Stimulated activated CD4-positive, alpha-beta T cell treated with anti-CD3 and anti-CD28 coated beads, Interleukin-2, amount 100 ng/mL, for 48 hours (primary cell): ENCODE data around the gene ZNHIT1.

ENCODE experiments used
- DNase-seq, 2 donors: peaks; one replicate each; pipeline ENCODE4 v3.0.0-alpha.2; 2020

Gene ZNHIT1

GRCh38 chr7:101220295-101220694, 2.3 kb downstream of the ZNHIT1 start:
- DNase-seq = no peak

- no peak for DNase-seq
These were observed 4.4 kb downstream of the ZNHIT1 start for GRCh38 chr7:101222275-101222830.

GRCh38 chr7:101223528-101223927, 5.6 kb downstream of the ZNHIT1 start:
- DNase-seq = no peak

DNA sequence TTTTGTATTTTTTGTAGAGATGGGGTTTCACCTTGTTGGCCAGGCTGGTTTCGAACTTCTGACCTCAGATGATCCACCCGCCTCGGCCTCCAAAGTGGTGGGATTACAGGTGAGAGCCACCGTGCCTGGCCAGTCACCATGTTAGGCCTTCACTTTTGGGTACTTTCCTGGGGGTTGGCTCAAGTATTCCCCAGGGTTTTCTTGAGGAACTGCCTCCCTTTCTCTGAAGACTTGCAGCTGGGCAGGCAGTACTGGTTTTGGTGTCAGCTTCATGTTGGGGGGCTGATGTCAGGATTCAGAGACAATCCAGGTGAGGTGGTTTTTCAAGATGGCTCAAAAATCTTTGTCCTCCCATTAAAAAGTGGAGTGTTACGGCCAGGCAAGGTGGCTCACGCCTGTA, 7.7 kb downstream of the ZNHIT1 start:
- DNase-seq = no peak

DNA sequence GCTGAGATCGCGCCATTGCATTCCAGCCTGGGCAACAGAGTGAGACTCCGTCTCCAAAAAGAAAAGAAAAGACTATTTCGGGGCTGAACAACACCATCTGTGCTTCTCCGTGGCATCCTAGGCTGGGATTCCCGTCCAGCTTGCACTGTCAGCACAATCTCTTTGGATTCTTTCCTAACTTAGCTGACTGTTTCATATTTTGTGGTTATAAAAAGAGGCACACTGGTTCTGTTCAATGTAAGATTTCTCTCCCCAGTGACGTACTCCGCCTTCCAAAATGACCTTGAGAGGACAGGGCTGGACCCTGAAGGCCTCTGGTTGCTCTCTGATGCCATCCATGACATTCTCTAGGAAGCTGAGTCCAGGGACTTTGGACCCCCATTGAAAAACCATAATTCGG, 8.8 kb downstream of the ZNHIT1 start:
- DNase-seq = no peak

DNA sequence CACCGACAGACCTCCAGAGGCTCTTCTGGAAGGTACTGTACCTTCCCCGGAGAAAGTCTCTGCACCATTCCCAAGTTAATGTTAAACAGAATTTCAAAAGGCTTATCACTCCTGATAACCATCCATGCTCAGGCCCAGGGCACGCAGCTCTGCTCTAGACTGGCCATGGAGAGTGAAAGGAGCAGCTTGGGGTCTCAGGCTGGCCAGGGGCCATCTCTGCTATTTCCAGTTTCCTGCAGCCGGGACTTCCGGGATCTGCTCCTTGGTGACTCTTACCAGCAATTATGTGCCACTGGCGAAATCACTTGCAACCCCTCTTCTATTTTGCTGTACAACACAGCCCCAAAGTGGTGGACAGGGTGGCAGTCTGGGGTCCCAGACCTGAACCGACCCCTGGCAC, 13.7 kb downstream of the ZNHIT1 start:
- DNase-seq = no peak

DNA sequence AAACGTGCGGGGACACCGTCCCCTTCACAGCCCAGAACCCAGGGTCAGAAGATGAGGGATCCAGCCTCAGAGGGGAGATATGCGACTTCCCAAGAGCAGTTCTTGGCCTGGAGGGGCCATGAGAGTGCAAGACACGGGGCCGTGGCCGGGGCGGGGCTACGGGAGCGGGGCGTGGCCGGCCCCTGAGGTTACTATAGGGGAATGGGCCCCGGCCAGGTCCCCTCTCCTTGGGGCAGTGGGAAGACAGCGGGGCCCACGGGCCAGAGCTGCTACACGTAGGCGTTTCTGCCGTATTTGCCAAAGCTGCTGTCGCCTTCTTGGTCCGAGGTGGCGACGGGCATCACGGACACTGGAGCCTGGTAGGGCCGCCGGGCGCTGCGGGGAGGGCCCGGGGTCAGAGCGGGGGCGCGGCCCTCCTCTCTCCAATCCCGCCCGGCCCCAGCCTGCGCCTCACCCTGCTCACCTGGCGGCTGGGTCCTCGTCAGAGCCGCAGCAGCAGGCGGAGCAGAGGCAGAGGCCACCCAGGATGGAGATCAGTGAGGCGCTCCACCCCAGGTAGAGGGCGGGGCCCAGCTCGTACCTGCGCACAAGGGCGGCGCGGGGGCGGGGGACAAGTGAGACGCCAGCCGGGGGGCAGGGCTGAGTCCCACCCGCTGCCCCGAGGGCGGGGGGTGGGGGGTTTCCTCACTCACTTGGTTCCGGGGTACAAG, 14.3 kb downstream of the ZNHIT1 start:
- DNase-seq = no peak

DNA sequence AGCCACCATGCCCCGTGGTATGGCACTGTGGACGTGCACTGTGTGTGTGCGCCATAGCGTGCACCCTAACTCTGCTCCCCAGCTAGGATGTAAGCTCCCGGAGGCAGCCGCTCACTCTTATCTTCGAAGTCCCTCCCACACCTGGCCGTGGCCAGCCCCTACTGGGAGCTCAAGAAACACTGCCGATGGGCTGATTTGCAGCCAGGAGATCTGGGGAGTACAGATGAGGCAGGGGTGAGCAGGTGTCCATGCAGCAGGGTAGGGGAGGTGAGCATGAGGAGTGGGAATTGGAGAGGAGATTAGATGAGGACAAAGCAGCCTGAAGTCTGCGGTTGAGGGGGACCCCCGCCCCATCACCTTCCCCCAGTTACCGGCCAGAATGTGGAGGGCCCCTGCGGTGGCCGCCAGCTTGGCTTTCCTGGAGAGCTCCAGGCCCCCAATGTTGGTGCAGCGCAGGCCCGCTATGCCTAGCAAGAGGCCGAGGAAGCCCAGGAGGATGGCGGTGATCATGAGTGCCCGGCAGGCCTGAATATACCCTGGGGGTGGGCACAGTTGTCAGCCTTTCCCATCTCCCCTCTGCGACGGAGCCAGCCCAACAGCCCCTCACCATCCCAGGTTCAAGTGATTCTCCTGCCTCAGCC, 16.1 kb downstream of the ZNHIT1 start:
- DNase-seq = no peak

GRCh38 chr7:101234636-101235035, 16.7 kb downstream of the ZNHIT1 start:
- DNase-seq = no peak

- no peak for DNase-seq
These were observed 17.1 kb downstream of the ZNHIT1 start for GRCh38 chr7:101235050-101235449.

DNA sequence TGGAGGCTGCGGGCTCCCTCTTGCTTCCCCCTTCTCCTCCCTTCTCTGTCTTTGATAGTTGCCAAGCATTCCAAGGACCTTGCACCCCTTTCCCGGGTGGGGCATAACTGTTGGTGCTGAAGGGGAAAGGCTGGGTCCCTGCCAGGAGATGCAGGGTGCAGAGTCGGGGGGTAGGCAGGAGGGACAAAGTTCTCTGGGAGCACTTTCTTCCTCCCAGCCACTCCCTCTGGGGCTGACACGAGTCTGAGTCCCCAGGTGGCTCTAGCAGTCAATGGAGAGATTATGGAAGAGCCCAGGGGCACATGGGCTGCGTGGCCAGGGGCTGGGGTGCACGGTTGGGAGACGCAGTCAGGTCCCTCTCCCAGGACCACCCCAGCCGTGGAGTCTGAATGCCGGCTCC, 17.6 kb downstream of the ZNHIT1 start:
- DNase-seq = no peak

DNA sequence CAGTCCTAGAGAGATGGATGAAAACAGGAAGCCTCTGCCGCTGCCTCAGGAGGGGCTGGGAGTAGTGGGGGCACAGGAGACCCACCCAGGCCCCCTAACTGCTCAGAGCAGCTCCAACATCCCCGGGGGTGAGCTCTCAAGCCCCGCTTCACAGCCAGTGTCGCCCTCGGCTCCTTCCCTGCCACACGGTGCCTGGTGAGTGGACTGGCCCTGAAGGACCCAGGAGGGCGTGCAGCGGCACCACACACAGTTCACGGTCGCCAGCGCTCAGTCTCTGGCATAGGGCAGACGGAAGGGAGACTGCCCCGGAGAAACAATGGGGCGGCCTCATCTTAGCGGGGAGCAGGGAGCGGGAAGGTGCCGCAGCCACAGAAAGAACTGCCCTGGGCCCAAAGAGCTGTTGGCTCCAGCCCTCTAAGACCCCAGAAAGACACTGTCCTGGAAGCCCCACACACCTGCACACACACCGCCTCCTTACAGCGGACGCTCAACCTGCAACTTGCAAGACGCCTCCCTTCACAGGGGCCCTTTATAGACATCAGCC, 18.4 kb downstream of the ZNHIT1 start:
- DNase-seq = no peak

GRCh38 chr7:101237206-101238067, 19.5 kb downstream of the ZNHIT1 start, which contains the start of gene CLDN15:
Gene CLDN15 (minus strand): TSS chr7:101237802. CDS start chr7:101237581, 221 bp downstream.
- no peak for DNase-seq

DNA sequence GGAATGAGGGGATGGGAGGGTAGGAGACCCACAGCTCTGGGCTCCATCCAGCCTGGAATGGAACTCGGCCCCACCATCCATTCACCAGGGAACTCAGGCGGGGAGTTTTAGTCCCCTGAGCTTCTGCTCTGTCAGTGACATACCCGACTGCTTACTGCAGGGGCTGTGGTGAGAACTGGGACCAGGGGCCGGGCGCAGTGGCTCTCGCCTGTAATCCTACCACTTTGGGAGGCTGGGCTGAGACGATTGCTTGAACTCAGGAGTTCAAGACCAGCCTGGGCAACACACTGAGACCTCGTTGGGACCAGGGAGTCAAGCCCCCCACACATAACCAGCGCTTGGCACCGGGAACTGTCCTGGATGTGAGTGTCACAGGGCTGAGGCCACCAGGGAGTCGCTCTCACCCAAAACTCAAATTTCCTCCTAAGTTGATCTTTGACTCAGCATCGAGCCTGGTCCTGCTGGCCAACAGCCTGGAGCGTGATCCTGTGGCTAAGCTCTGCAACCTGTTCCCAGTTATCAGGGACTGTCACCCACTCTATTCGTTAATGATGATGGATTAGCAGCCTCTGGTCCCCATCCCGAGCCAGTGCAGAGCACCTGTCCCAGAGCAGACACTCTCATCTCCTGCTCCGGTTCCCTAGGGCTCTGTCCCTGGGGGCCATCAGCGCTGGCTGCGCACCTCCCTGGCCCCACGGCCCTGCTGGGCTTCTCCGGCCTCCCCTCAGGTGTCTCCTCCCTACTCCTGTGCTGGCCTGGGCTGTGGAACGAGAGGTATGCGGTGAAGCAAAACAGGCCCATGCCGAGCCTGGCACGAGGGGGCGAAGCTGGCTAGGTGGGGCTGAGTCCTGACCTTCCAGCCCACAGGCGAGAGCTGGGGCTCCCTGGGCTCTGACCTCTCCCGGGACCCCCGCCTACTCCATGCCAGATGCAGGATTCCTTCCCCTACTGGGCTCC, 20.5 kb downstream of the ZNHIT1 start:
- no peak for DNase-seq

- DNase-seq = no peak
These were observed 21.4 kb downstream of the ZNHIT1 start for GRCh38 chr7:101239191-101239950.

DNA sequence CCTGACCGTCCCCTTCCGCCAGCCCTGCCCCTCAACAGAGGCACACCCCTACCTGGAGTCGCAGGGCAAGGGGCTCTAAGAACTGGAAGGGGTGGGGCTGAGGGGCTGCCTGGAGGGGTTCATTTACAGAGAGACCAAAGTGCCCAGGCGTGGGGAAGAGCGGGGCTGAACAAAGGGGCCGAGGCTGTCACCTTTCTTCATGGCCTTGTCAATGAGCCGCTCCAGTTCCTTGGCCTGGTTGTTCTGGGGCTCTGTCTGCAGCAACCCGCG, 21.9 kb downstream of the ZNHIT1 start:
- no peak for DNase-seq

DNA sequence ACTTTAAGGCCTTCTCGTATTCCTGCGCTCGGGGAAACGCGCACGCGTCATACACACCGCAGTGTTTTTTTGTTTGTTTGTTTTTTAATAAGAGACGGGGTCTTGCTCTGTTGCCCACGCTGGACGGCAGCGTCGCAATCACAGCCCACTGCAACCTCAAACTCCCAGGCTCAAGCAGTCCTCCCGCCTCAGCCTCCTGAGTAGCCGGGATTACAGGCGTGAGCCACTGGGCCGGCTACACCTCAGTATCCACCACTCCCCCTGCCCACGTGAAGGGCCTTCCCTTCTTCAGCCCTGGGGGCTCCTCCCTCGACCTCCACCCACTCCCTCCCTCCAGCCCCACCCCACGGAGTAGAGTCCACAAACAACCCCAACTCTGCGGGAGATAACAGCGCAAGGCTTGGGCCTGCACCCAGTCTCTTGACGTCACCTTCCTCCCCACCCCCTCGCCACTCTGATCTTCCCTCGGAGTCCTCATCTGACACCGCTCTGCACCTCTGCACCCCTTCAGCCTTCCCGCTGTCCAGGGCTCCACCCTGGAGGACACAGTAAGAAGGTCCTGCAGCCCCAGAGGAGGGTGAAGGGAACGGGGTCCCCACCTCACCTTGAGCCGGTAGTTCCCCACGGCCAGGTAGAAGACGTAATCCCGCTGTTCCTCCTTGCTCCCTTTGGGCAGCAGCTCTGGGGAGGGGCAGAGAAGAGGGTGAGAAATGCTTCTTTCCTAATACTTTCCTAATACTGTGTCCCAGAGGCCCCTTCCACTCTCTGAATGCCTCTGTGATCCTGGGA, 22.5 kb downstream of the ZNHIT1 start:
- DNase-seq = no peak

GRCh38 chr7:101241015-101241363, 23.0 kb downstream of the ZNHIT1 start:
- DNase-seq = no peak

GRCh38 chr7:101241443-101242349, 23.7 kb downstream of the ZNHIT1 start:
- DNase-seq = no peak
